Endodermal cell (in vitro differentiated cells): ENCODE results near the gene ATP13A2. TPM values are rescaled to one million over a fixed set of nuclear protein-coding genes. Genes with fewer than 3 reads are reported as not detected.
"Not testable (repeated sequence)": the region's sequence is repeated elsewhere in the genome, so short reads cannot be mapped to it uniquely, and the experiment has no call there.

Experiments used
- DNase-seq: peaks from one replicate; pipeline ENCODE4 v3.0.0-alpha.2; 2017
- H3K27ac ChIP-seq: 2 replicates; pipeline ENCODE4 v1.5.1; 2013; ENCODE audit warnings: mild to moderate bottlenecking, low read depth, low read length, moderate library complexity
- H3K27me3 ChIP-seq: 2 replicates; pipeline ENCODE4 v1.6.1; 2013; ENCODE audit warnings: mild to moderate bottlenecking, low read length, moderate library complexity; ENCODE audit not compliant: insufficient read depth, control insufficient read depth, poor library complexity, severe bottlenecking
- H3K36me3 ChIP-seq: 2 replicates; pipeline ENCODE4 v1.7.0; 2013; ENCODE audit warnings: mild to moderate bottlenecking, low read length, moderate library complexity; ENCODE audit not compliant: control insufficient read depth, insufficient read depth
- H3K4me1 ChIP-seq: one replicate; pipeline ENCODE4 v1.7.0; 2013; ENCODE audit warnings: low read length; ENCODE audit not compliant: control insufficient read depth, insufficient read depth
- H3K4me3 ChIP-seq: 2 replicates; pipeline ENCODE4 v1.5.1; 2013; ENCODE audit warnings: mild to moderate bottlenecking, low read length, moderate library complexity
- H3K9ac ChIP-seq: 2 replicates; pipeline ENCODE4 v1.6.1; 2013; ENCODE audit warnings: mild to moderate bottlenecking, low read length, moderate library complexity; ENCODE audit not compliant: poor library complexity, severe bottlenecking; ENCODE audit errors: extremely low read depth
- H3K9me3 ChIP-seq: 2 replicates; pipeline ENCODE4 v1.6.1; 2013; ENCODE audit warnings: mild to moderate bottlenecking, low read length, moderate library complexity; ENCODE audit not compliant: control insufficient read depth
- H3K27ac Mint-ChIP-seq: 2 replicates; pipeline ENCODE4 v1.8.0; 2020; ENCODE audit warnings: mixed read lengths
- H3K27me3 Mint-ChIP-seq: 2 replicates; pipeline ENCODE4 v1.8.0; 2021; ENCODE audit warnings: mild to moderate bottlenecking, mixed read lengths; ENCODE audit not compliant: insufficient read depth
- H3K36me3 Mint-ChIP-seq: 2 replicates; pipeline ENCODE4 v1.8.0; 2020; ENCODE audit warnings: low read depth, mixed read lengths
- H3K4me1 Mint-ChIP-seq: 2 replicates; pipeline ENCODE4 v1.8.0; 2020; ENCODE audit warnings: mixed read lengths
- H3K4me3 Mint-ChIP-seq: 2 replicates; pipeline ENCODE4 v1.8.0; 2020; ENCODE audit warnings: mild to moderate bottlenecking, moderate library complexity, mixed read lengths
- H3K9me3 Mint-ChIP-seq: 2 replicates; pipeline ENCODE4 v1.8.0; 2020; ENCODE audit warnings: mild to moderate bottlenecking, mixed read lengths
- WGBS, 2 experiments: methylation state at CpG; one replicate each; pipeline versions ENCODE4 v1.1.5 to v1.1.7; 2013; ENCODE audit warnings: missing lambda C conversion rate in 2 of 2, mixed read lengths in 1 of 2; ENCODE audit not compliant: insufficient coverage in 1 of 2, insufficient read length in 1 of 2; 5-methylcytosine and 5-hydroxymethylcytosine counted together
- total RNA-seq, 2 donors: library from RNA; stranded (reverse); fragmentation: NEBNext Ultra II Directional in 1 of 2; extraction: Animal tissue kit (Norgen Biotek cat#: 25700) in 1 of 2; gene quantifications; 2 replicates in 1 of 2; 3 replicates in 1 of 2; pipeline ENCODE4 v1.2.1, GENCODE V29; 2021
- TF ChIP-seq, protein P1 (sequence below): fragments of 200-600 bp; sonication (generic); conservative IDR thresholded peaks from 2 replicates; pipeline ENCODE4 v1.5.0; 2021; ENCODE audit warnings: antibody characterized with exemption, mild to moderate bottlenecking

Gene ATP13A2
- total RNA-seq, 2 donors from 2014 or later = 69.4 to 82.6 TPM

GRCh38 chr1:16954579-16954978 is 57.1 kb downstream of the ATP13A2 start:
- Histone ChIP-seq H3K36me3 (peaks cover 5% of the 10 kb centered on the region), H3K27me3 (no peaks in the 10 kb centered on the region), H3K27ac (no peak overlapping the region), H3K4me3 (no peak overlapping the region), H3K4me1 (no peaks in the 10 kb centered on the region), H3K9me3 (no peaks in the 10 kb centered on the region), H3K9ac (no peak overlapping the region)
- Mint-ChIP-seq H3K27ac (no peak overlapping the region), H3K27me3 (no peaks in the 10 kb centered on the region), H3K4me1 (no peaks in the 10 kb centered on the region), H3K4me3 (no peak overlapping the region), H3K36me3 (peaks cover 22% of the 10 kb centered on the region), H3K9me3 (no peaks in the 10 kb centered on the region)
- TF ChIP-seq, protein P1, sequence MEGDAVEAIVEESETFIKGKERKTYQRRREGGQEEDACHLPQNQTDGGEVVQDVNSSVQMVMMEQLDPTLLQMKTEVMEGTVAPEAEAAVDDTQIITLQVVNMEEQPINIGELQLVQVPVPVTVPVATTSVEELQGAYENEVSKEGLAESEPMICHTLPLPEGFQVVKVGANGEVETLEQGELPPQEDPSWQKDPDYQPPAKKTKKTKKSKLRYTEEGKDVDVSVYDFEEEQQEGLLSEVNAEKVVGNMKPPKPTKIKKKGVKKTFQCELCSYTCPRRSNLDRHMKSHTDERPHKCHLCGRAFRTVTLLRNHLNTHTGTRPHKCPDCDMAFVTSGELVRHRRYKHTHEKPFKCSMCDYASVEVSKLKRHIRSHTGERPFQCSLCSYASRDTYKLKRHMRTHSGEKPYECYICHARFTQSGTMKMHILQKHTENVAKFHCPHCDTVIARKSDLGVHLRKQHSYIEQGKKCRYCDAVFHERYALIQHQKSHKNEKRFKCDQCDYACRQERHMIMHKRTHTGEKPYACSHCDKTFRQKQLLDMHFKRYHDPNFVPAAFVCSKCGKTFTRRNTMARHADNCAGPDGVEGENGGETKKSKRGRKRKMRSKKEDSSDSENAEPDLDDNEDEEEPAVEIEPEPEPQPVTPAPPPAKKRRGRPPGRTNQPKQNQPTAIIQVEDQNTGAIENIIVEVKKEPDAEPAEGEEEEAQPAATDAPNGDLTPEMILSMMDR = no peak
- WGBS, 2 experiments = 94 to 95% methylated on average over 13 to 18 of the region's 18 CpGs
- DNase-seq = no peak

GRCh38 chr1:16952376-16952775 is 59.4 kb downstream of the ATP13A2 start:
- not testable (repeated sequence) for H3K4me3 ChIP-seq, DNase-seq, H3K9me3 ChIP-seq, H3K4me1 ChIP-seq, H3K4me3 Mint-ChIP-seq, H3K27me3 Mint-ChIP-seq, H3K27ac Mint-ChIP-seq, H3K9ac ChIP-seq, H3K9me3 Mint-ChIP-seq, H3K27ac ChIP-seq, H3K36me3 ChIP-seq, H3K27me3 ChIP-seq, H3K4me1 Mint-ChIP-seq
- peaks cover 17% of the 10 kb centered on the region for H3K36me3 Mint-ChIP-seq
- WGBS, 2 experiments = 89 to 95% methylated on average over 4 of the region's 4 CpGs

DNA sequence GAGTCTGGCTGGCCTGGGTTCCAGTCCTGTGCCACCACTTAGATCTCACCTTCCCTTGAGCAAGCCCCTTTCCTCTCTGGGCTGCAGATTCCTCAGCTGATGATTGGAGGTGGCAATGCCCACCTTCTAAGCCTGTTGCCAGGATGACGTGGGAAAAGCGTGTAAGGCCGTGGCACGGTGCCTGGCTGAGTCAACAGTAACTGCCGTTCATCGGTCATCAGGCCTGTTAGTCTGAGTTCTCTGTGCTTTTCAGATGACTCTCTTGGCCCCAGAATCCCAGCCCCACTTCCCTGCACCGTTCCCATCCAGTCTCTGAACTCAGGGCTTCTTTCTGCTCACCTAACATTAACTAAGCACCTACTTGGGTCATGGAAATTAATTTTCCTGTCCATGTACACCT is 62.7 kb downstream of the ATP13A2 start:
- H3K9me3 ChIP-seq, H3K27ac Mint-ChIP-seq, H3K27me3 Mint-ChIP-seq, H3K4me1 ChIP-seq, H3K4me3 Mint-ChIP-seq, H3K36me3 ChIP-seq, H3K27me3 ChIP-seq, H3K27ac ChIP-seq, H3K9ac ChIP-seq, H3K4me3 ChIP-seq, H3K9me3 Mint-ChIP-seq, H3K4me1 Mint-ChIP-seq, DNase-seq: not testable (repeated sequence)
- 90 to 96% methylated on average over 6 to 7 of the region's 7 CpGs for WGBS, 2 experiments
- H3K36me3 Mint-ChIP-seq = peaks cover 15% of the 10 kb centered on the region

GRCh38 chr1:16948282-16948891 is 63.3 kb downstream of the ATP13A2 start:
- H3K36me3 Mint-ChIP-seq = peaks cover 15% of the 10 kb centered on the region
- not testable (repeated sequence) for H3K4me1 ChIP-seq, H3K4me3 Mint-ChIP-seq, H3K27ac ChIP-seq, H3K9me3 Mint-ChIP-seq, DNase-seq, H3K27me3 ChIP-seq, H3K36me3 ChIP-seq, H3K27ac Mint-ChIP-seq, H3K4me3 ChIP-seq, H3K9ac ChIP-seq, H3K9me3 ChIP-seq, H3K4me1 Mint-ChIP-seq, H3K27me3 Mint-ChIP-seq
- 95 to 97% methylated on average over 22 to 26 of the region's 26 CpGs for WGBS, 2 experiments
